C4-2B (cell line): ENCODE data around the gene MRS2.
"Not testable (repeated sequence)": the region's sequence is repeated elsewhere in the genome, so short reads cannot be mapped to it uniquely, and the experiment has no call there.

Experiments used
- H3K27ac ChIP-seq: fragments of 450-650 bp; 2 replicates; pipeline ENCODE4 v1.5.1; 2017
- CTCF ChIP-seq: fragments of 450-650 bp; conservative IDR thresholded peaks from 2 replicates; pipeline ENCODE4 v1.5.1; 2017; ENCODE audit warnings: mild to moderate bottlenecking
- ZFX ChIP-seq: fragments of 450-650 bp; IDR thresholded peaks from 2 replicates; pipeline ENCODE4 v1.6.1; 2017

MRS2 gene

DNA sequence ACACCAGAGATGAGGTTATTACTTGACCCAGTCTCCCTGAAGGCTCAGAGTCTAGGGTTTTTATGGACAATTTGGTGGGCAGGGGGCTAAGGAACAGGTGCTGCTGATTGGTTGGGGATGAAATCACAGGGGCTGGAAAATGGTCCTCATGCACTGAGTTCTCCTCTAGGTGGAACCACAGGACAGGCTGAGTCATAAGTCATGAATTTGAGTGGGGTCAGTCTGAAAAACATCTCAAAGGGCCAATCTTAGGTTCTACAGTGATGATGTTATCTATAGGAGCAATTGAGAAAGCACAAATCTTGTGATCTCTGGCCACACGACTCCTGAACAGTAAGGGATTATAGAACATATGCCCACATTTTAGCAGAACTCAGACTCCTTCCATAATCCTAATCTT lies 5.9 kb upstream of the MRS2 start:
- no peak overlapping the region for H3K27ac ChIP-seq
- TF ChIP-seq ZFX (no peak), CTCF (no peak)

- H3K27ac ChIP-seq = no peak overlapping the region
Observed at GRCh38 chr6:24397631-24398030, 5.1 kb upstream of the MRS2 start.

DNA sequence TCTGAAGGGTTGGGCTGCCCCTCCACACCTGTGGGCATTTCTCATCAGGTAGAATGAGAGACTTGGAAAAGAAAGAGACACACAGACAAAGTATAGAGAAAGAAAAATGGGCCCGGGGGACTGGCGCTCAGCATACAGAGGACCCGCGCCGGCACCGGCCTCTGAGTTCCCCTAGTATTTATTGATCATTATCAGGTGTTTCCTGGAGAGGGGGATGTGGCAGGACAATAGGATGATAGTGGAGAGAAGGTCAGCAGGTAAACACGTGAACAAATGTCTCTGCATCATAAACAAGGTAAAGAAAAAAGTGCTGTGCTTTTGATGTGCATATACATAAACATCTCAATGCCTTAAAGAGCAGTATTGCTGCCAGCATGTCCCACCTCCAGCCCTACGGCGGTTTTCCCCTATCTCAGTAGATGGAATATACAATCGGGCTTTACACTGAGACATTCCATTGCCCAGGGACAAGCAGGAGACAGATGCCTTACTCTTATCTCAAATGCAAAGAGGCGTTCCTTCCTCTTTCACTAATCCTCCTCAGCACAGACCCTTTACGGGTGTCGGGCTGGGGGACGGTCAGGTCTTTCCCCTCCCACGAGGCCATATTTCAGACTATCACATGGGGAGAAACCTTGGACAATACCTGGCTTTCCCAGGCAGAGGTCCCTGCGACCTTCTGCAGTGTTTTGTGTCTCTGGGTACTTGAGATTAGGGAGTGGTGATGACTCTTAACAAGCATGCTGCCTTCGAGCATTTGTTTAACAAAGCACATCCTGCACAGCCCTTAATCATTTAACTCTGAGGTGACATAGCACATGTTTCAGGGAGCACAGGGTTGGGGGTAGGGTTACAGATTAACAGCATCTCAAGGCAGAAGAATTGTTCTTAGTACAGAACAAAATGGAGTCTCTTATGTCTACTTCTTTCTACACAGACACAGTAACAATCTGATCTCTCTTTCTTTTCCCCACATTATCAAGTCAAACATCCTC lies 2.4 kb upstream of the MRS2 start:
- H3K27ac ChIP-seq = not testable (repeated sequence)

More at GRCh38 chr6:24397631-24398030, 5.1 kb upstream of the MRS2 start:
- TF ChIP-seq ZFX = no peak
- TF ChIP-seq CTCF = no peak

- H3K27ac ChIP-seq = no peak overlapping the region
- no peak for TF ChIP-seq ZFX
- no peak for TF ChIP-seq CTCF
Observed at GRCh38 chr6:24401458-24401857, 1.3 kb upstream of the MRS2 start.

GRCh38 chr6:24403501-24403824 lies 727 bp downstream of the MRS2 start:
- no peak for TF ChIP-seq CTCF
- TF ChIP-seq ZFX = no peak
- peak overlapping the region; percentile 97 for H3K27ac ChIP-seq

- TF ChIP-seq ZFX = no peak
- no peak for TF ChIP-seq CTCF
- H3K27ac ChIP-seq = no peak overlapping the region
Observed at GRCh38 chr6:24405262-24405661, 2.5 kb downstream of the MRS2 start.

GRCh38 chr6:24408719-24409410 lies 6.1 kb downstream of the MRS2 start:
- no peak for TF ChIP-seq CTCF
- no peak for TF ChIP-seq ZFX
- H3K27ac ChIP-seq = no peak overlapping the region
